ENCODE results near the gene GJD2.

- TF ChIP-seq, protein P1, sequence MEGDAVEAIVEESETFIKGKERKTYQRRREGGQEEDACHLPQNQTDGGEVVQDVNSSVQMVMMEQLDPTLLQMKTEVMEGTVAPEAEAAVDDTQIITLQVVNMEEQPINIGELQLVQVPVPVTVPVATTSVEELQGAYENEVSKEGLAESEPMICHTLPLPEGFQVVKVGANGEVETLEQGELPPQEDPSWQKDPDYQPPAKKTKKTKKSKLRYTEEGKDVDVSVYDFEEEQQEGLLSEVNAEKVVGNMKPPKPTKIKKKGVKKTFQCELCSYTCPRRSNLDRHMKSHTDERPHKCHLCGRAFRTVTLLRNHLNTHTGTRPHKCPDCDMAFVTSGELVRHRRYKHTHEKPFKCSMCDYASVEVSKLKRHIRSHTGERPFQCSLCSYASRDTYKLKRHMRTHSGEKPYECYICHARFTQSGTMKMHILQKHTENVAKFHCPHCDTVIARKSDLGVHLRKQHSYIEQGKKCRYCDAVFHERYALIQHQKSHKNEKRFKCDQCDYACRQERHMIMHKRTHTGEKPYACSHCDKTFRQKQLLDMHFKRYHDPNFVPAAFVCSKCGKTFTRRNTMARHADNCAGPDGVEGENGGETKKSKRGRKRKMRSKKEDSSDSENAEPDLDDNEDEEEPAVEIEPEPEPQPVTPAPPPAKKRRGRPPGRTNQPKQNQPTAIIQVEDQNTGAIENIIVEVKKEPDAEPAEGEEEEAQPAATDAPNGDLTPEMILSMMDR (IDR thresholded peaks at IDR 0.05), result no peak
- TF ChIP-seq POLR2AphosphoS5 (IDR thresholded peaks at IDR 0.05; ENCODE audit: low read depth, low read length), result no peak
- TF ChIP-seq SIN3A (IDR thresholded peaks at IDR 0.05; ENCODE audit: borderline replicate concordance, insufficient read depth, low read depth, low read length), result no peak
- no peak for TF ChIP-seq TCF7L2 (IDR thresholded peaks at IDR 0.05; ENCODE audit: low read depth, low read length)
Observed at GRCh38 chr15:34709866-34710265, 44.9 kb downstream of the GJD2 start.

All from Panc1 (cell line).